ENCODE measurements around the gene ALKBH3. TPM values are rescaled to one million over a fixed set of nuclear protein-coding genes. Genes with fewer than 3 reads are reported as not detected.

Gene ALKBH3
- total RNA-seq, 1 experiment from 2014 or later = 36.7 TPM

- Histone ChIP-seq H3K9me3 (ENCODE audit: control insufficient read depth in 1 of 2, insufficient read depth in 1 of 2, low read depth in 1 of 2, low read length in 2 of 2) (no peaks in the 10 kb centered on the region), H3K4me3 (replicated peaks in 1 of 2; ENCODE audit: low read depth in 1 of 2, low read length in 2 of 2) (no peak overlapping the region), H3K27ac (ENCODE audit: low read depth, low read length) (no peak overlapping the region), H3K36me3 (ENCODE audit: control insufficient read depth in 1 of 2, insufficient read depth in 2 of 2, low read length in 2 of 2) (no peaks in the 10 kb centered on the region), H3K9ac (ENCODE audit: low read length) (no peak overlapping the region), H3K27me3 (ENCODE audit: insufficient read depth, low read length) (no peaks in the 10 kb centered on the region), H3K9me2 (ENCODE audit: insufficient read depth) (no peaks in the 10 kb centered on the region), H2AFZ (ENCODE audit: low read depth, low read length, poor library complexity, severe bottlenecking) (no peak overlapping the region), H4K20me1 (ENCODE audit: insufficient read depth) (no peaks in the 10 kb centered on the region), H3K79me2 (ENCODE audit: insufficient read depth, low read length) (no peaks in the 10 kb centered on the region), H3K4me1 (ENCODE audit: control insufficient read depth in 1 of 2, insufficient read depth in 2 of 2, low read length in 2 of 2) (peaks cover 0 to 10% of the 10 kb centered on the region in 2 experiments; a peak in 3 of 4 replicates), H3K4me2 (ENCODE audit: low read length) (no peak overlapping the region)
- intact Hi-C loops (cut with micrococcal nuclease) = no loop called here
- ChIA-PET RAD21 (ENCODE audit: low non-redundant PET in 1 of 2, low total read pairs in 2 of 2, uncharacterized antibody in 2 of 2, unreplicated experiment in 2 of 2) (no interaction called here), CTCF (no interaction called here), POLR2A (no interaction called here)
- ATAC-seq (peak; percentile 35; the same call in 1 of the 2 replicates), DNase-seq (ENCODE audit: low read depth, low spot score) (no peak)
- TF ChIP-seq SP1 (IDR thresholded peaks at IDR 0.05; ENCODE audit: low read depth) (no peak), CTCF (IDR thresholded peaks at IDR 0.05 in 2 of 3, conservative IDR thresholded peaks at IDR 0.05 in 1 of 3; ENCODE audit: borderline replicate concordance in 1 of 3, insufficient read depth in 1 of 3, low read depth in 2 of 3, low read length in 2 of 3) (0 out of 6 replicates have a peak, but pooled peaks of 1 of the 3 experiments have one; percentile 22)
- no TSS peak for BruUV-seq (replicated peaks)
Measured at GRCh38 chr11:43931717-43932039, 51.0 kb downstream of the ALKBH3 start.

GRCh38 chr11:43933226-43933607 is 52.6 kb downstream of the ALKBH3 start:
- no peaks in the 10 kb centered on the region for H4K20me1 ChIP-seq (ENCODE audit: insufficient read depth)
- no TSS peak for BruUV-seq (replicated peaks)
- no peak for ATAC-seq
- POLR2A ChIA-PET = no interaction called here
- H3K4me1 ChIP-seq (ENCODE audit: control insufficient read depth in 1 of 2, insufficient read depth in 2 of 2, low read length in 2 of 2) = peaks cover 12 to 26% of the 10 kb centered on the region in 2 experiments
- no peak overlapping the region for H3K9ac ChIP-seq (ENCODE audit: low read length)
- RAD21 ChIA-PET (ENCODE audit: low non-redundant PET in 1 of 2, low total read pairs in 2 of 2, uncharacterized antibody in 2 of 2, unreplicated experiment in 2 of 2) = no interaction called here
- DNase-seq (ENCODE audit: low read depth, low spot score) = no peak
- H3K79me2 ChIP-seq (ENCODE audit: insufficient read depth, low read length) = no peaks in the 10 kb centered on the region
- CTCF ChIA-PET = interaction anchor here (1.3 kb wide), 1 partner anchor 12 kb away, joined by 3 read pairs; no protein-coding TSS in a partner anchor
- H3K9me3 ChIP-seq (ENCODE audit: control insufficient read depth in 1 of 2, insufficient read depth in 1 of 2, low read depth in 1 of 2, low read length in 2 of 2) = no peaks in the 10 kb centered on the region
- no peak overlapping the region for H2AFZ ChIP-seq (ENCODE audit: low read depth, low read length, poor library complexity, severe bottlenecking)
- H3K27ac ChIP-seq (ENCODE audit: low read depth, low read length) = no peak overlapping the region
- no peaks in the 10 kb centered on the region for H3K27me3 ChIP-seq (ENCODE audit: insufficient read depth, low read length)
- no peaks in the 10 kb centered on the region for H3K36me3 ChIP-seq (ENCODE audit: control insufficient read depth in 1 of 2, insufficient read depth in 2 of 2, low read length in 2 of 2)
- intact Hi-C loops (cut with micrococcal nuclease) = no loop called here
- no peaks in the 10 kb centered on the region for H3K9me2 ChIP-seq (ENCODE audit: insufficient read depth)
- no peak overlapping the region for H3K4me3 ChIP-seq (replicated peaks in 1 of 2; ENCODE audit: low read depth in 1 of 2, low read length in 2 of 2)
- TF ChIP-seq ZFX (IDR thresholded peaks at IDR 0.05) = no peak
- no peak for TF ChIP-seq ZNF274 (IDR thresholded peaks at IDR 0.05; ENCODE audit: low read depth, low read length)
- no peak for TF ChIP-seq YY1 (IDR thresholded peaks at IDR 0.05; ENCODE audit: extremely low read depth, insufficient replicate concordance, low read depth, low read length)
- TF ChIP-seq SIN3A (IDR thresholded peaks at IDR 0.05; ENCODE audit: low read depth) = no peak
- TF ChIP-seq MAX (IDR thresholded peaks at IDR 0.05) = no peak
- no peak for TF ChIP-seq ZBTB33 (IDR thresholded peaks at IDR 0.05; ENCODE audit: extremely low read depth, insufficient replicate concordance, low read length)
- no peak for TF ChIP-seq TCF7L2 (IDR thresholded peaks at IDR 0.05; ENCODE audit: borderline replicate concordance, extremely low read depth, insufficient read depth, insufficient read length)
- TF ChIP-seq RAD21 (IDR thresholded peaks at IDR 0.05; ENCODE audit: low read depth) = no peak
- no peak for TF ChIP-seq EZH2phosphoT487 (IDR thresholded peaks at IDR 0.05; ENCODE audit: borderline replicate concordance)
- no peak overlapping the region for H3K4me2 ChIP-seq (ENCODE audit: low read length)
